Posterior cingulate gyrus (tissue), 11 donors: ENCODE results near the gene HACD2.

ENCODE experiments used
- DNase-seq, 10 donors: peaks; one replicate each; pipeline versions ENCODE4 v3.0.0 to v3.0.0-alpha.2; 2020 to 2021; ENCODE audit warnings: mixed read lengths in 3 of 10
- intact Hi-C: fragments of 100-400 bp; cut with DNase I; formaldehyde crosslinking; loops from one replicate; pipeline ENCODE4 v1.15.1; 2023

Gene HACD2

GRCh38 chr3:123533554-123534159, 51.2 kb downstream of the HACD2 start:
- intact Hi-C loops: no loop called here
- DNase-seq: no peak

GRCh38 chr3:123528130-123528529, 56.7 kb downstream of the HACD2 start:
- no peak for DNase-seq
- intact Hi-C loops: no loop called here

GRCh38 chr3:123527046-123527445, 57.8 kb downstream of the HACD2 start:
- intact Hi-C loops: no loop called here
- no peak for DNase-seq

- intact Hi-C loops: no loop called here
- DNase-seq: no peak
Observed at GRCh38 chr3:123526474-123526873, 58.4 kb downstream of the HACD2 start.

GRCh38 chr3:123525433-123525832, 59.4 kb downstream of the HACD2 start:
- DNase-seq: no peak
- intact Hi-C loops: no loop called here

GRCh38 chr3:123524981-123525380, 59.9 kb downstream of the HACD2 start:
- intact Hi-C loops: no loop called here
- no peak for DNase-seq

- peak in 4 of 10 donors; percentile 32 to 80 (median 67) for DNase-seq
Observed at GRCh38 chr3:123523023-123523412, 61.8 kb downstream of the HACD2 start.

GRCh38 chr3:123522320-123523022, 62.4 kb downstream of the HACD2 start:
- no peak for DNase-seq
- intact Hi-C loops: no loop called here

More at GRCh38 chr3:123523023-123523412, 61.8 kb downstream of the HACD2 start:
- intact Hi-C loops: no loop called here

GRCh38 chr3:123521179-123521969, 63.5 kb downstream of the HACD2 start:
- intact Hi-C loops: no loop called here
- no peak for DNase-seq

GRCh38 chr3:123520656-123521055, 64.2 kb downstream of the HACD2 start:
- intact Hi-C loops: no loop called here

GRCh38 chr3:123518892-123519485, 65.9 kb downstream of the HACD2 start:
- intact Hi-C loops: no loop called here
- no peak for DNase-seq

More at GRCh38 chr3:123520656-123521055, 64.2 kb downstream of the HACD2 start:
- no peak for DNase-seq

GRCh38 chr3:123511726-123512125, 73.1 kb downstream of the HACD2 start:
- intact Hi-C loops: no loop called here
- DNase-seq: no peak

GRCh38 chr3:123511084-123511483, 73.8 kb downstream of the HACD2 start:
- intact Hi-C loops: no loop called here
- DNase-seq: no peak

- intact Hi-C loops: loop anchor here (10.0 kb wide), 1 partner anchor 47 kb away; no protein-coding TSS in a partner anchor
Observed at GRCh38 chr3:123508178-123508577, 76.7 kb downstream of the HACD2 start.

GRCh38 chr3:123505820-123506219, 79.0 kb downstream of the HACD2 start:
- peak in 1 of 10 donors; percentile 58 for DNase-seq

More at GRCh38 chr3:123508178-123508577, 76.7 kb downstream of the HACD2 start:
- peak in 7 of 10 donors; percentile 21 to 91 (median 46) for DNase-seq

GRCh38 chr3:123503203-123503602, 81.7 kb downstream of the HACD2 start:
- intact Hi-C loops: loop anchor here (10.0 kb wide), 1 partner anchor 52 kb away; no protein-coding TSS in a partner anchor
- no peak for DNase-seq

More at GRCh38 chr3:123505820-123506219, 79.0 kb downstream of the HACD2 start:
- intact Hi-C loops: loop anchor here (10.0 kb wide), 1 partner anchor 49 kb away; no protein-coding TSS in a partner anchor

GRCh38 chr3:123499322-123499721, 85.5 kb downstream of the HACD2 start:
- DNase-seq: no peak
- intact Hi-C loops: no loop called here

GRCh38 chr3:123498761-123499160, 86.1 kb downstream of the HACD2 start:
- DNase-seq: no peak
- intact Hi-C loops: no loop called here

- intact Hi-C loops: no loop called here
Observed at GRCh38 chr3:123493912-123494311, 90.9 kb downstream of the HACD2 start.

GRCh38 chr3:123491966-123492587, 92.8 kb downstream of the HACD2 start:
- intact Hi-C loops: no loop called here
- no peak for DNase-seq

More at GRCh38 chr3:123493912-123494311, 90.9 kb downstream of the HACD2 start:
- DNase-seq: no peak
